Endothelial cell of umbilical vein (primary cell): Measurements from ENCODE around the gene RIGI.

Experiments
- CTCF ChIP-seq, 2 donors: IDR thresholded peaks; 1 replicate in 1 of 2; 2 replicates in 1 of 2; pipeline ENCODE4 v1.5.1; 2011; ENCODE audit warnings: low read length in 2 of 2, mild to moderate bottlenecking in 2 of 2, moderate library complexity in 2 of 2, control low read depth in 1 of 2, inconsistent platforms in 1 of 2, low read depth in 1 of 2; ENCODE audit not compliant: insufficient read depth in 1 of 2; ENCODE audit errors: extremely low read depth in 1 of 2
- POLR2A ChIP-seq: IDR thresholded peaks from 2 replicates; pipeline ENCODE4 v1.6.1; 2012; ENCODE audit warnings: low read depth, mild to moderate bottlenecking, control low read depth, low read length
- POLR2AphosphoS5 ChIP-seq: IDR thresholded peaks from 2 replicates; pipeline ENCODE4 v1.6.1; 2012; ENCODE audit warnings: low read depth, mild to moderate bottlenecking, control low read depth, low read length, moderate library complexity; ENCODE audit not compliant: insufficient read depth

- TF ChIP-seq CTCF (IDR thresholded peaks at IDR 0.05; ENCODE audit: extremely low read depth in 1 of 2, insufficient read depth in 1 of 2, low read depth in 1 of 2, low read length in 2 of 2) = no peak
- no peak for TF ChIP-seq POLR2A
- TF ChIP-seq POLR2AphosphoS5 = no peak
Measured at GRCh38 chr9:32524892-32525708, 896 bp downstream of the RIGI start.
